Measurements from ENCODE around the gene MAP2. TPM values are rescaled to one million over a fixed set of nuclear protein-coding genes. Genes with fewer than 3 reads are reported as not detected.

MAP2 gene
- total and polyA plus RNA-seq, 10 of the 15 experiments (the other 5 are each of a cell fraction or from before 2014, with no cell fraction given), result 0.01 TPM; not detected in 9

DNA sequence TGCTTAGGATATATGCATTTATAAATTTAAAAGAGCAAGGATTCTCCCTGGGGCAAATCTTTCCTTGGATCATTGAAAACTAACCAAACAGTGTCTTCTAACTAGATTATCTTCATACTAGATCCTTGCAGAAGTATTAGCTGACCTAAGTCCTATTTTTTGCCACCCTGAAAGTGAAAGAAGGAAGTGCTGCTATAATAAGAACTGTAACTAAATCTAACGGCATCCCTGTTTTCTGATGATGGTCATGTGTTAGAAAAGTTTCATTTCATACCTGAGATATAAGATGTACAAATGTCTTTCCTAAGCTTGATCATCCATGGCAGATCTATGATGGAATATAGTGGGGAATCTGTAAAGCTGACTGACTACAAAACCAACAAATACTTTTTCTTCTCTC, 102.7 kb downstream of the MAP2 start (continued):
- TF ChIP-seq, protein P1, sequence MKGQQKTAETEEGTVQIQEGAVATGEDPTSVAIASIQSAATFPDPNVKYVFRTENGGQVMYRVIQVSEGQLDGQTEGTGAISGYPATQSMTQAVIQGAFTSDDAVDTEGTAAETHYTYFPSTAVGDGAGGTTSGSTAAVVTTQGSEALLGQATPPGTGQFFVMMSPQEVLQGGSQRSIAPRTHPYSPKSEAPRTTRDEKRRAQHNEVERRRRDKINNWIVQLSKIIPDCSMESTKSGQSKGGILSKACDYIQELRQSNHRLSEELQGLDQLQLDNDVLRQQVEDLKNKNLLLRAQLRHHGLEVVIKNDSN (IDR thresholded peaks at IDR 0.05; ENCODE audit: borderline replicate concordance, extremely low read length, insufficient read depth, low read depth, low read length), result no peak
- TF ChIP-seq NR2C2 (IDR thresholded peaks at IDR 0.05; ENCODE audit: borderline replicate concordance, control insufficient read depth, insufficient read length, low read depth) (no peak), RUNX3 (IDR thresholded peaks at IDR 0.05; ENCODE audit: low read length) (peak; percentile 23; the same call in 1 of the 2 replicates), HDAC6 (IDR thresholded peaks at IDR 0.05; ENCODE audit: unreplicated experiment) (no peak), SIX5 (IDR thresholded peaks at IDR 0.05; ENCODE audit: low read depth, low read length, severe bottlenecking) (no peak), IKZF2 (IDR thresholded peaks at IDR 0.05) (no peak), SMAD5 (IDR thresholded peaks at IDR 0.05; ENCODE audit: low read depth) (no peak), CREM (IDR thresholded peaks at IDR 0.05; ENCODE audit: low read depth) (peak; percentile 15; the same call in 1 of the 2 replicates), RCOR1 (conservative IDR thresholded peaks at IDR 0.05; ENCODE audit: low read depth, low read length) (no peak), BMI1 (IDR thresholded peaks at IDR 0.05; ENCODE audit: borderline replicate concordance) (no peak), KDM1A (IDR thresholded peaks at IDR 0.05; ENCODE audit: borderline replicate concordance) (no peak), BACH1 (IDR thresholded peaks at IDR 0.05; ENCODE audit: borderline replicate concordance) (no peak), KAT2A (conservative IDR thresholded peaks at IDR 0.05; ENCODE audit: control insufficient read depth, low read depth, low read length) (no peak), ZNF384 (IDR thresholded peaks at IDR 0.05; ENCODE audit: borderline replicate concordance, low read depth, low read length) (no peak), PAX8 (IDR thresholded peaks at IDR 0.05) (no peak), ESRRA (IDR thresholded peaks at IDR 0.05; ENCODE audit: low read length) (no peak), POLR2A (IDR thresholded peaks at IDR 0.05; ENCODE audit: low read depth, low read length) (no peak), ATF7 (IDR thresholded peaks at IDR 0.05; ENCODE audit: low read depth) (no peak), DPF2 (IDR thresholded peaks at IDR 0.05) (no peak)
- TF ChIP-seq, protein P2, sequence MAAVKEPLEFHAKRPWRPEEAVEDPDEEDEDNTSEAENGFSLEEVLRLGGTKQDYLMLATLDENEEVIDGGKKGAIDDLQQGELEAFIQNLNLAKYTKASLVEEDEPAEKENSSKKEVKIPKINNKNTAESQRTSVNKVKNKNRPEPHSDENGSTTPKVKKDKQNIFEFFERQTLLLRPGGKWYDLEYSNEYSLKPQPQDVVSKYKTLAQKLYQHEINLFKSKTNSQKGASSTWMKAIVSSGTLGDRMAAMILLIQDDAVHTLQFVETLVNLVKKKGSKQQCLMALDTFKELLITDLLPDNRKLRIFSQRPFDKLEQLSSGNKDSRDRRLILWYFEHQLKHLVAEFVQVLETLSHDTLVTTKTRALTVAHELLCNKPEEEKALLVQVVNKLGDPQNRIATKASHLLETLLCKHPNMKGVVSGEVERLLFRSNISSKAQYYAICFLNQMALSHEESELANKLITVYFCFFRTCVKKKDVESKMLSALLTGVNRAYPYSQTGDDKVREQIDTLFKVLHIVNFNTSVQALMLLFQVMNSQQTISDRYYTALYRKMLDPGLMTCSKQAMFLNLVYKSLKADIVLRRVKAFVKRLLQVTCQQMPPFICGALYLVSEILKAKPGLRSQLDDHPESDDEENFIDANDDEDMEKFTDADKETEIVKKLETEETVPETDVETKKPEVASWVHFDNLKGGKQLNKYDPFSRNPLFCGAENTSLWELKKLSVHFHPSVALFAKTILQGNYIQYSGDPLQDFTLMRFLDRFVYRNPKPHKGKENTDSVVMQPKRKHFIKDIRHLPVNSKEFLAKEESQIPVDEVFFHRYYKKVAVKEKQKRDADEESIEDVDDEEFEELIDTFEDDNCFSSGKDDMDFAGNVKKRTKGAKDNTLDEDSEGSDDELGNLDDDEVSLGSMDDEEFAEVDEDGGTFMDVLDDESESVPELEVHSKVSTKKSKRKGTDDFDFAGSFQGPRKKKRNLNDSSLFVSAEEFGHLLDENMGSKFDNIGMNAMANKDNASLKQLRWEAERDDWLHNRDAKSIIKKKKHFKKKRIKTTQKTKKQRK (IDR thresholded peaks at IDR 0.05; ENCODE audit: low read depth, low read length), result no peak
- TF ChIP-seq, protein P3, sequence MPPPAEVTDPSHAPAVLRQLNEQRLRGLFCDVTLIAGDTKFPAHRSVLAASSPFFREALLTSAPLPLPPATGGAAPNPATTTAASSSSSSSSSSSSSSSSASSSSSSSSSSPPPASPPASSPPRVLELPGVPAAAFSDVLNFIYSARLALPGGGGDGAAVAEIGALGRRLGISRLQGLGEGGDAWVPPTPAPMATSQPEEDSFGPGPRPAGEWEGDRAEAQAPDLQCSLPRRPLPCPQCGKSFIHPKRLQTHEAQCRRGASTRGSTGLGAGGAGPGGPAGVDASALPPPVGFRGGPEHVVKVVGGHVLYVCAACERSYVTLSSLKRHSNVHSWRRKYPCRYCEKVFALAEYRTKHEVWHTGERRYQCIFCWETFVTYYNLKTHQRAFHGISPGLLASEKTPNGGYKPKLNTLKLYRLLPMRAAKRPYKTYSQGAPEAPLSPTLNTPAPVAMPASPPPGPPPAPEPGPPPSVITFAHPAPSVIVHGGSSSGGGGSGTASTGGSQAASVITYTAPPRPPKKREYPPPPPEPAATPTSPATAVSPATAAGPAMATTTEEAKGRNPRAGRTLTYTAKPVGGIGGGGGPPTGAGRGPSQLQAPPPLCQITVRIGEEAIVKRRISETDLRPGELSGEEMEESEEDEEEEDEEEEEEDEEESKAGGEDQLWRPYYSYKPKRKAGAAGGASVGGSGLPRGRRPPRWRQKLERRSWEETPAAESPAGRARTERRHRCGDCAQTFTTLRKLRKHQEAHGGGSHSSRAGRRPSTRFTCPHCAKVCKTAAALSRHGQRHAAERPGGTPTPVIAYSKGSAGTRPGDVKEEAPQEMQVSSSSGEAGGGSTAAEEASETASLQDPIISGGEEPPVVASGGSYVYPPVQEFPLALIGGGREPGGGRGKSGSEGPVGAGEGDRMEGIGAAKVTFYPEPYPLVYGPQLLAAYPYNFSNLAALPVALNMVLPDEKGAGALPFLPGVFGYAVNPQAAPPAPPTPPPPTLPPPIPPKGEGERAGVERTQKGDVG (CRISPR knock-in tag; IDR thresholded peaks at IDR 0.05), result no peak
- TF ChIP-seq, protein P4, sequence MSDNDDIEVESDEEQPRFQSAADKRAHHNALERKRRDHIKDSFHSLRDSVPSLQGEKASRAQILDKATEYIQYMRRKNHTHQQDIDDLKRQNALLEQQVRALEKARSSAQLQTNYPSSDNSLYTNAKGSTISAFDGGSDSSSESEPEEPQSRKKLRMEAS (IDR thresholded peaks at IDR 0.05; ENCODE audit: low read depth, low read length), result no peak
- TF ChIP-seq, protein P5, sequence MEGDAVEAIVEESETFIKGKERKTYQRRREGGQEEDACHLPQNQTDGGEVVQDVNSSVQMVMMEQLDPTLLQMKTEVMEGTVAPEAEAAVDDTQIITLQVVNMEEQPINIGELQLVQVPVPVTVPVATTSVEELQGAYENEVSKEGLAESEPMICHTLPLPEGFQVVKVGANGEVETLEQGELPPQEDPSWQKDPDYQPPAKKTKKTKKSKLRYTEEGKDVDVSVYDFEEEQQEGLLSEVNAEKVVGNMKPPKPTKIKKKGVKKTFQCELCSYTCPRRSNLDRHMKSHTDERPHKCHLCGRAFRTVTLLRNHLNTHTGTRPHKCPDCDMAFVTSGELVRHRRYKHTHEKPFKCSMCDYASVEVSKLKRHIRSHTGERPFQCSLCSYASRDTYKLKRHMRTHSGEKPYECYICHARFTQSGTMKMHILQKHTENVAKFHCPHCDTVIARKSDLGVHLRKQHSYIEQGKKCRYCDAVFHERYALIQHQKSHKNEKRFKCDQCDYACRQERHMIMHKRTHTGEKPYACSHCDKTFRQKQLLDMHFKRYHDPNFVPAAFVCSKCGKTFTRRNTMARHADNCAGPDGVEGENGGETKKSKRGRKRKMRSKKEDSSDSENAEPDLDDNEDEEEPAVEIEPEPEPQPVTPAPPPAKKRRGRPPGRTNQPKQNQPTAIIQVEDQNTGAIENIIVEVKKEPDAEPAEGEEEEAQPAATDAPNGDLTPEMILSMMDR (IDR thresholded peaks at IDR 0.05 in 2 of 3, conservative IDR thresholded peaks at IDR 0.05 in 1 of 3; ENCODE audit: control insufficient read depth in 2 of 3, extremely low read depth in 1 of 3, insufficient read depth in 1 of 3, low read depth in 3 of 3, low read length in 3 of 3), result no peak

Measured in GM12878 (cell line).